Measurements from ENCODE around the gene ESR1.
"Not testable (repeated sequence)": the region's sequence is repeated elsewhere in the genome, so short reads cannot be mapped to it uniquely, and the experiment has no call there.

The ESR1 gene

GRCh38 chr6:152100183-152100618 lies 292.7 kb downstream of the ESR1 start:
- DNase-seq, result no peak

GRCh38 chr6:152107973-152108372 lies 300.5 kb downstream of the ESR1 start:
- DNase-seq, result no peak

DNA sequence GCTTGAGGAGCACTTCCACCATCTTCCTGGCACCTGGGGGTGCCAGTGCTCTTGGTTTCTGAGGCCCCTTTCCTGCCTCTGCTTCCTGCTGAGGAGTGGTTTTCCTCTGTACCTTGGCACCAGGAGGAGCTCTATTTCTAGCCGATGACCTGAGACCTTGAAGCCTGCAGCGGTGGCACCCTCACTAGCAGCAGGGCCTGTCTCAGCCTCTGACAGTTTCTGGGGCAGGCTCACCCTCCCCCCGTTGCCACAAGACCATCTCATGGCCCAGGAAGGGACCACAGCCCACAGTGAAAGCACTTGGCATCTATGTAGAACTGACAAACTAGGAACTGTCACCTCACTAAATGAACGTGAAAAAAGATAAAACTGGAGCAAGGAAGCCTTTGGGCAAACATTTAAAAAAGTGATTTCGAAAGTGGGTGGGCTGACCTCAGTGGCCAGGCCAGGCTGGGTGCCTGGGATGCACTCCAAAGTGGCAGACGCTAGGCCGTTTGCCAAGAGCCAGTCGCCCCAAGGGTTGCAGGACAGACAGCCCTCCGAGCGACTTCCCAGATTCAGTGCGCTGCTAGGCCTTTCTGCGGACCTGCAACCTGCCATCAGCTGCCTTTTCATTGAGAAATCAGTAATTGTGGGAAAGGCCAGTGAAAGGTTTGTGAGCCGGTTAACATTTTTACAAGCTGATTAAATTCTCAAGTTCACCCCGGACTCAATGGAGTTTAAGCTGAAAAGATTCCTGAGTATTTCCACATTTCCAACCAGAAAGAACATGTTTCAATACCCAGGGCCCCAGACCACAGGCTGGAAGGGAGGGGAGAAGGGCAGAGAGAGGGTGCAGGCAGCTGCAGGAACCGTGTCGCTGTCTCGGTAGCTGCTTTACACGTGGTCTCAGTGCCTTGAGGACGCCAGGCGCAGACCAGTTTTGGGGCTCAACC lies 303.7 kb downstream of the ESR1 start:
- DNase-seq, result no peak

GRCh38 chr6:152112491-152113261 lies 305.2 kb downstream of the ESR1 start:
- no peak for DNase-seq

DNA sequence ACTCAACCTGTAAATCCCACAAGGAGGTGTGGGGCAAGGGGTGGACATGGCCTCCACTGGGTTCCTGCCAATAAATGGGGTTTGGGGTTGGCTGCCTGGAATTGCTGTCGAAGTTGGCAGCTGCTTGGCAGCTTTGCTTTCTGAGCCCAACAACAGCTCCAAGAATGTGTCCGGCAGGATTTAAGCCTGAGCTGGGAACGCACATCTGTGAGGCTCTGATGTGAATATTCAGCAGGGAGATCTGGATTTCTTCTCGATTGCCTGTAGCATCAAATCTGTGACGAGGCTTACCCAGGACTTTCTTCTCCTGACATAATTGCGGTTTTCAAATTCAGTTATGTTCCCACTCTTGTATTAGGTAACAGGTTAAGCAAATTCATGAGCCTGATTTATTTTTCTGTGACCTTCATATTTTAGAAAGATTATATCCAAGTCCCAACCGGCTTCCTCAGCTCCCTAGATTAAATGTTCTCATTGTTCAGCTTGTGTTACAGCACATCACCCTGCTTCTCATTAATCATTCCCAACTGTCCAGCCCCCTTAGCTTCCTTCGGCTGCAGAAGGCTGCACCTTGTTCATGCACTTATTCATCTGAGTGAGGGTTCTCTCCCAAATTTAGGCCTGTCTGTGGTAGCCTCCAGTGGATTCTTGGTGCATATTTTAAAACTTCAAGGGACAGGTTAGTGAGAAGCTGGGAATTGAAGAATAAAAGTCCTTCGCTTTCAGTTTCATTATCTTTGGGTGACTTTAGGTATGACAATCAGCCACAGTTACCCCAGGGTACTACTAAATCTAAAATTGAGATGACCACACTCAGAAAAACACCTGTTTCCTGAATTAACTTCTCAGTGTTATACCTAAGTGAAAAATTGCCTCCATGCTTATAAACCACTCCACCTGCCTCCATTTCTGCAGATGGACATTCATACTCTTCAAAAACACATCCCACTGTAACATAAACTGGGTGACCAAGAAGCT lies 310.0 kb downstream of the ESR1 start:
- DNase-seq, result no peak

DNA sequence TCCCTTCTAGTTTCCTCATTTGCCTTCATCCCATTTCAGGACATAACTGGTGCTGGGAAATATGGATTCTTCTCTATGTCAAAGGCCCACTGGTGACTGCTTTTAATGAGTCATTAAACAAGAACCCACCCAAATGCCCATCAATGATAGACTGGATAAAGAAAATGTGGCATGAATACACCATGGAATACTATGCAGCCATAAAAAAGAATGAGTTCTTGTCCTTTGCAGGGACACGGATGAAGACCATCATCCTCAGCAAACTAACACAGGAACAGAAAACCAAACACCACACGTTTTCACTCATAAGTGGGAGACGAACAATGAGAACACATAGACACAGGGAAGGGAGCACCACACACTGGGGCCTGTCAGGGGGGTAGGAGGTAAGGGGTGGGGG lies 310.7 kb downstream of the ESR1 start:
- DNase-seq, result no peak

GRCh38 chr6:152118678-152119077 lies 311.2 kb downstream of the ESR1 start:
- no peak for DNase-seq

DNA sequence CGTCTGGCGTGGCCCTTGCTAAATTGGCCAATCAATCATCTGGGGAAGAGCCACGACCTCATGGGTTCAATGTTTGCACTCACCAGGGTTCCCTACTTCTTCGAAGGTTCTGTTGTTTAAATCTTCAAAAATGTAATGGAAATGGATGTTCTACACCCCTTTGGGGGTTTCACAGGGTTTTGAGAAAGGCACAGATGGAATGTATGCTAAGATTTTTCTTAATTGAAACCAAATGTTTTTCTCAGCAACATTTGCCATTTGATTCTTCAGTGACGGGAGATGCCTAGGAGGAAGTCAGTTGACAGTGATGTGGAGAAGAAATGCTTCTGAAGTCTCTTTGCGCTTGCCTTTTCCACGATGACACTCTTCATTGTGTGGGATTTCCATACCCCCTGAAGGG lies 312.3 kb downstream of the ESR1 start:
- DNase-seq, result no peak

- no peak for DNase-seq
Measured at GRCh38 chr6:152121910-152122309, 314.4 kb downstream of the ESR1 start.

GRCh38 chr6:152122434-152122833 lies 315.0 kb downstream of the ESR1 start:
- no peak for DNase-seq

GRCh38 chr6:152123076-152123475 lies 315.6 kb downstream of the ESR1 start:
- no peak for DNase-seq

GRCh38 chr6:152124429-152125074 lies 317.1 kb downstream of the ESR1 start:
- no peak for DNase-seq

DNA sequence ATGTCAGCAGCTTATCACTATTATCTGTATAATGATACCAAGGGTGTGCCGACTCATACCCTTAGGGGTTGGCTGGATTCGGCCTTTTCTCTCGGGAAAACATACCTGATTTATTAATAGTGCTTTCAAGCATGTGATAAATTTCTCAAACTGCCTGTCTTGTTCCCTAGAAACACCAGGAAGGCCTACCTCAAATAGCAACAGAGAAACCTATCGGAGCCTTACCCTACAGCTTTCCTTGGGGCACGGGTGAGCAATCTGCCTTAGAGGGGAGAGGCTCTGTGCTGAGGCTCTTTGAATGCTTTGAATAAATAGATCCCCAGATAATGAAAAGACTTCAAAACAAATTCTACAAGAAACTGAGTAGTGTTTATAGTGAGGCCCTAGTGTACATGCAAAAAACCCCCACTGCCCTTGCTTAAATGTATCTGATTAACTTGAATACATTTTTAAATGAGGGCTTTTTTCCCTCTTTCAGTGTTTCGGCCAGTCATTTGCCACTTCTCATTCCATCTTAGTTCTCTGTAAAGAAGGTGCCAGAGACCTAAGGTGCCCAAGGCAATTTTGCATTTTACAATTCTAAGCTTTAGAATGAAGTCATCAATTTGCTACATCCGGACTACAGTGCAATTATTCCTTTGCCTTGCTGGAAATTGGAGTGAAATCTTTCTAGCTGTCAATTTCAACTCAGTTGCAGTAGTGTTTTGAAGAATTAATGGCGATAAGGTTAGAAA lies 320.1 kb downstream of the ESR1 start:
- no peak for DNase-seq

DNA sequence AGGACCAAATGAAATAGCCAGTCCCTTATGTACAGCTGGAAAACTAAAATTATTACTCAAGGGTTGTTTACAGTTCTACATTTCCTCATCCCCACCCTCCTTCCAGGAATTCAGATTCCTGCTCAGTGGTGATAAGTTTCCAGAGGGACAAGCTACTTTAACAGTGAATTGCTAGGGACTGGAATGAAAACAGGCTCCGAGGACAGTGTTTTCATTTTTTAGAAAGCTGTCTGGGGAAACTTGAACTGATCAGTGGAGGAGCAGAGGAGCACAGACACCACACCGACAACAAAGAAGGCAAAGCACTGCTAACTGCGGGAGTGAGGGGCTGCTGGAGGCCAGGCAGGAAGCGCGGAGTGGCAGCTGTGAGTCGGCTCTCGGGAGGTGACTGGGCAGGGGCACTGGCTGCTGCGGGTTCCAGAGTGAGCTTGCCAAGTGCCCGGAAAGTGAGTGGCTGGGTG lies 322.2 kb downstream of the ESR1 start:
- DNase-seq, result no peak

GRCh38 chr6:152130441-152130840 lies 323.0 kb downstream of the ESR1 start:
- DNase-seq, result no peak

DNA sequence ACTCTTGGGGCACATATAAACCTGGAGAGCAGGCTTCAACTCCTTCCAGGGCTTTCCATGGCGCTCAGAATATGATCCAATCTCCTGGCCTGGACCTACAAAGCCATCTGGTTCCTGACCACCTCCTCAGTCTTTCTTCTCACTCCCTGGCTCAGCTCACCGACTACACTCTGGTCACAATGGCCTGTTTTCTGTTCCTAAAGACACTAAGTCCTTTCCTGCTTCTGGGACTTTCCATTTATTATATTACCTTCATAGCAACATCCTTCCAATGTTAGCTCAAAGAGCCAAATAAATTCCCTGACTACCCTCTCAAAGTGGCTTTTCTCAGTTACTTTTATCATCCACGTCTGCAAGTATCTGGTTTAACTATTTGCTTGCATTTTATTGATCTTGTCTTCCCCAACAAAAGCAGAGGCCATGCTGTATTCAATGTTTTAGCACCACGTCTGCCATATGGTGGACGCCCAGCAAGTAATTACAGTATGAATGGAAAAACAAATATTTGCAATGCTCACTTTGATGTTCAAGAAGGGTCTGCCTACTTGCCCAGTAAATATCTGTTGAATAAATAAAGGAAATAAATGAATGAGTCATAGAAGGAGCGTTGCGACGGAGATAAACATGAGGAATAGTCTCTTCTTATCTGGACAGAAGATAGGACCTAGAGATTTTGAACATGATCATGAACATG lies 328.4 kb downstream of the ESR1 start:
- DNase-seq, result no peak

DNA sequence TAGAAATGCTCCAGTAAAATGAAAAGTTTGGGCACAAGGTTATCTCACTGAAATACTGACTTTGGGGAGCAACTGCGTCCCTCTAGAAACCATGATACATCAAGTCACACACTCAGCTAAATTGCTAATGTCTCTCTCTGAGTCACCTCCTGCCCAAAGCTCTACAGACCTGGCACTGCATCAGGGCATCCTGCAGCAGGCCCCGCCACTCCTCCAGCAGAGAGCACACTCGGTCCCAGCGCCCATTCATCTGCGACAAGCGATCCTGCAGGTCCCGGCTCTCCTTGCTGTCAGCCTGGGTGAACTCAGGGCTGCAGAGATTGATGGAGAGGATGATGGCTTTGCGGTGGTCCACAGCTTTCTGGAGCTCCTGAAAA lies 329.0 kb downstream of the ESR1 start:
- no peak for DNase-seq

GRCh38 chr6:152138344-152138743 lies 330.9 kb downstream of the ESR1 start:
- not testable (repeated sequence) for DNase-seq

DNA sequence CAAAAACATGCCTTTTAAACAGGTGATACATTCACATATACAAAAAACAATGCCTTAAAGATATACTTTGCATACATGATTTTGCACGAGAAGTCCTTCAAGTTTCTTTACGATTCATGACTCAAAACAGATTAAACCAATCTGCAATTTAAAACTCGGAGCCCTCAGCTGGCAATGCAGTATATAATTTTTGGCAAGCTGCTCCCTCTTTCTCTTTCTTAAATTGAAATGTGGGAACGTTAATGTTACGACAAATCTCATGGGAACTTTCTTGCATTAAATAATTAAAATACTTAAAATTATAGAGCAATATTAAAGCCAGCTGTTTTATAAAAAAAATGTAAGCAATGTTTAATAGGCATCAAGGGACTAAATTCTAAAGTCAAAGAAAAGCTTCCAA lies 334.6 kb downstream of the ESR1 start:
- no peak for DNase-seq

GRCh38 chr6:152143359-152143758 lies 335.9 kb downstream of the ESR1 start:
- no peak for DNase-seq

DNA sequence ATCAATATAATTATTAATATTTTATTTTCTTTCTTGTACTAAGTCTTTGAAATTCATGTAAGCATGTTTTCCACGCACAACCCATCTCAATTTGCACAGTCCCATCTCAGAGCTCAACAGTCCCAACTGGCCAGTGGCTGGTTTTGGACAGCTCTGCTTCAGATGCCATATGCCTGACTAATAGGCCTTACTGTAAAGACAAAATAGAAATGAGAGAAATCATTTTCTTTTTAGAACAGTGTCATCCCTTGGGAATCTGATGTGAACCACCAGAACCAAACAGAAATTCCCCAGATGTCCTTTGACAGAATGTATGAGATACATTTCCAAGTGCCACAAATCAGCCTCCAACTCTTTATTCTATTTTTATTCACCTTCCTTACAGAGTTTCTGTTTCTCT lies 338.9 kb downstream of the ESR1 start:
- DNase-seq, result no peak
